ENCODE data around the gene HCN4.

GRCh38 chr15:73283366-73283962, 85.3 kb downstream of the HCN4 start:
- TF ChIP-seq, protein P1, sequence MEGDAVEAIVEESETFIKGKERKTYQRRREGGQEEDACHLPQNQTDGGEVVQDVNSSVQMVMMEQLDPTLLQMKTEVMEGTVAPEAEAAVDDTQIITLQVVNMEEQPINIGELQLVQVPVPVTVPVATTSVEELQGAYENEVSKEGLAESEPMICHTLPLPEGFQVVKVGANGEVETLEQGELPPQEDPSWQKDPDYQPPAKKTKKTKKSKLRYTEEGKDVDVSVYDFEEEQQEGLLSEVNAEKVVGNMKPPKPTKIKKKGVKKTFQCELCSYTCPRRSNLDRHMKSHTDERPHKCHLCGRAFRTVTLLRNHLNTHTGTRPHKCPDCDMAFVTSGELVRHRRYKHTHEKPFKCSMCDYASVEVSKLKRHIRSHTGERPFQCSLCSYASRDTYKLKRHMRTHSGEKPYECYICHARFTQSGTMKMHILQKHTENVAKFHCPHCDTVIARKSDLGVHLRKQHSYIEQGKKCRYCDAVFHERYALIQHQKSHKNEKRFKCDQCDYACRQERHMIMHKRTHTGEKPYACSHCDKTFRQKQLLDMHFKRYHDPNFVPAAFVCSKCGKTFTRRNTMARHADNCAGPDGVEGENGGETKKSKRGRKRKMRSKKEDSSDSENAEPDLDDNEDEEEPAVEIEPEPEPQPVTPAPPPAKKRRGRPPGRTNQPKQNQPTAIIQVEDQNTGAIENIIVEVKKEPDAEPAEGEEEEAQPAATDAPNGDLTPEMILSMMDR (IDR thresholded peaks at IDR 0.05): no peak
- TF ChIP-seq POLR2A (IDR thresholded peaks at IDR 0.05): no peak

Measured in tibial nerve (tissue), 3 donors.